ENCODE results near the gene SMIM31.

The SMIM31 gene

GRCh38 chr4:164846566-164846965 is 92.6 kb downstream of the SMIM31 start:
- no peak overlapping the region for H3K4me2 ChIP-seq (ENCODE audit: low read length)
- H3K36me3 ChIP-seq (replicated peaks; ENCODE audit: low read depth, low read length) = no peaks in the 10 kb centered on the region
- no peak overlapping the region for H2AFZ ChIP-seq (ENCODE audit: low read depth, low read length)
- H3K79me2 ChIP-seq (ENCODE audit: low read length) = no peaks in the 10 kb centered on the region
- H3K27ac ChIP-seq (ENCODE audit: low read length) = no peak overlapping the region
- TF ChIP-seq CTCF (IDR thresholded peaks at IDR 0.05; ENCODE audit: low read depth, low read length) (no peak), EZH2phosphoT487 (IDR thresholded peaks at IDR 0.05; ENCODE audit: low read depth) (no peak)
- H3K9me3 ChIP-seq (ENCODE audit: insufficient read depth, low read length) = no peaks in the 10 kb centered on the region
- H3K4me1 ChIP-seq (ENCODE audit: low read length) = peaks cover 7% of the 10 kb centered on the region
- no peaks in the 10 kb centered on the region for H3K27me3 ChIP-seq (ENCODE audit: low read depth, low read length)
- no peaks in the 10 kb centered on the region for H4K20me1 ChIP-seq (ENCODE audit: insufficient read depth, low read length)
- H3K9ac ChIP-seq (ENCODE audit: low read length) = no peak overlapping the region
- H3K4me3 ChIP-seq (ENCODE audit: low read length) = no peak overlapping the region

DNA sequence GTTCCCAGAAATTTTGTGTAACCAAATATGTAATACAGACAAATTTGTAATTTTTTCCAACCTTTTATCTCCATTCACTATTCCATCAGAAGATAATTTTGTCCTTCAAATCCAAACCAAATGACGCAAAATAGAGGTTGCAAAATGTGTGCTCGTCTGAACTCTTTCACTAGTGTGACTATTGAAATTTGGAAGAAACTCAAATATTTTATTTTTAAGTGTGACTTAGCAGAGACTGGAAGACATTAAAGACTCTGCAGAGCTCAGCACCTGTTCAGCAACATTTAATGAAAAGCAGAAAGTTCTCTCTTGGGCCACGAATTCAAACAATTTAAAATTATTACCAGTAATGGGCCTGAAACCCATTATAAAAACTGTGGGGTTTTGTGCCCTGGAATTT is 93.1 kb downstream of the SMIM31 start:
- Histone ChIP-seq H3K4me1 (ENCODE audit: low read length) (peaks cover 7% of the 10 kb centered on the region), H3K79me2 (ENCODE audit: low read length) (no peaks in the 10 kb centered on the region), H2AFZ (ENCODE audit: low read depth, low read length) (no peak overlapping the region), H3K36me3 (replicated peaks; ENCODE audit: low read depth, low read length) (no peaks in the 10 kb centered on the region), H3K4me2 (ENCODE audit: low read length) (no peak overlapping the region), H3K9me3 (ENCODE audit: insufficient read depth, low read length) (no peaks in the 10 kb centered on the region), H3K27me3 (ENCODE audit: low read depth, low read length) (no peaks in the 10 kb centered on the region), H3K9ac (ENCODE audit: low read length) (no peak overlapping the region), H3K27ac (ENCODE audit: low read length) (no peak overlapping the region), H3K4me3 (ENCODE audit: low read length) (no peak overlapping the region), H4K20me1 (ENCODE audit: insufficient read depth, low read length) (no peaks in the 10 kb centered on the region)
- TF ChIP-seq EZH2phosphoT487 (IDR thresholded peaks at IDR 0.05; ENCODE audit: low read depth) (no peak), CTCF (IDR thresholded peaks at IDR 0.05; ENCODE audit: low read depth, low read length) (no peak)

GRCh38 chr4:164847967-164848649 is 94.2 kb downstream of the SMIM31 start:
- Histone ChIP-seq H3K4me3 (ENCODE audit: low read length) (no peak overlapping the region), H3K4me1 (ENCODE audit: low read length) (peaks cover 7% of the 10 kb centered on the region), H2AFZ (ENCODE audit: low read depth, low read length) (no peak overlapping the region), H4K20me1 (ENCODE audit: insufficient read depth, low read length) (no peaks in the 10 kb centered on the region), H3K79me2 (ENCODE audit: low read length) (no peaks in the 10 kb centered on the region), H3K27me3 (ENCODE audit: low read depth, low read length) (no peaks in the 10 kb centered on the region), H3K9ac (ENCODE audit: low read length) (no peak overlapping the region), H3K9me3 (ENCODE audit: insufficient read depth, low read length) (no peaks in the 10 kb centered on the region), H3K27ac (ENCODE audit: low read length) (no peak overlapping the region), H3K4me2 (ENCODE audit: low read length) (no peak overlapping the region), H3K36me3 (replicated peaks; ENCODE audit: low read depth, low read length) (no peaks in the 10 kb centered on the region)
- TF ChIP-seq EZH2phosphoT487 (IDR thresholded peaks at IDR 0.05; ENCODE audit: low read depth) = no peak
- TF ChIP-seq CTCF (IDR thresholded peaks at IDR 0.05; ENCODE audit: low read depth, low read length) = no peak

All from OCI-LY3 (cell line).